Caki2 (cell line): ENCODE results near the gene CD82. TPM values are rescaled to one million over a fixed set of nuclear protein-coding genes. Genes with fewer than 3 reads are reported as not detected.

Source experiments
- DNase-seq: peaks from one replicate; pipeline ENCODE4 v3.0.0-alpha.2; 2015; ENCODE audit warnings: low read depth
- in situ Hi-C: cut with HindIII; loops from 2 replicates; pipeline ENCODE4 v1.10.0; 2016; ENCODE audit warnings: low sequenced_read_pairs, low pct_unique_long_range_greater_than_20kb, mixed read lengths
- total RNA-seq: library from RNA; depleted of rRNA; stranded (reverse); fragments of >200 nt; shearing (Covaris generic); gene quantifications from 2 replicates; pipeline ENCODE4 v1.2.3, GENCODE V29; 2014; ENCODE audit warnings: low replicate concordance; rRNA removed

Gene CD82
- 17.5 and 35.8 TPM in 2 replicates for total RNA-seq

GRCh38 chr11:44565211-44565952 is at the start of gene CD82:
TSS of gene CD82 (plus strand) at chr11:44565663. CDS start at chr11:44594663, 29,000 bp downstream.
- DNase-seq: peak; percentile 89
- in situ Hi-C loops: no loop called here

- in situ Hi-C loops: loop anchor here (25.0 kb wide), 1 partner anchor 405 kb away; no protein-coding TSS in a partner anchor
- no peak for DNase-seq
Measured at GRCh38 chr11:44516688-44517507, 48.6 kb upstream of the CD82 start.

GRCh38 chr11:44517541-44517940 is 47.9 kb upstream of the CD82 start:
- DNase-seq: no peak

GRCh38 chr11:44518968-44519550 is 46.4 kb upstream of the CD82 start:
- no peak for DNase-seq
- in situ Hi-C loops: loop anchor here (25.0 kb wide), 1 partner anchor 407 kb away; no protein-coding TSS in a partner anchor

More at GRCh38 chr11:44517541-44517940, 47.9 kb upstream of the CD82 start:
- in situ Hi-C loops: loop anchor here (25.0 kb wide), 1 partner anchor 405 kb away; no protein-coding TSS in a partner anchor

- DNase-seq: no peak
- in situ Hi-C loops: loop anchor here (25.0 kb wide), 1 partner anchor 408 kb away; no protein-coding TSS in a partner anchor
Measured at GRCh38 chr11:44519989-44520737, 45.3 kb upstream of the CD82 start.

- DNase-seq: no peak
- in situ Hi-C loops: loop anchor here (25.0 kb wide), 1 partner anchor 409 kb away; no protein-coding TSS in a partner anchor
Measured at GRCh38 chr11:44521148-44521547, 44.3 kb upstream of the CD82 start.

GRCh38 chr11:44522294-44522693 is 43.2 kb upstream of the CD82 start:
- no peak for DNase-seq
- in situ Hi-C loops: loop anchor here (25.0 kb wide), 1 partner anchor 410 kb away; no protein-coding TSS in a partner anchor

- no peak for DNase-seq
- in situ Hi-C loops: loop anchor here (25.0 kb wide), 1 partner anchor 412 kb away; no protein-coding TSS in a partner anchor
Measured at GRCh38 chr11:44524346-44524745, 41.1 kb upstream of the CD82 start.

- no peak for DNase-seq
Measured at GRCh38 chr11:44524751-44525201, 40.7 kb upstream of the CD82 start.

GRCh38 chr11:44525473-44526252 is 39.8 kb upstream of the CD82 start:
- in situ Hi-C loops: no loop called here
- no peak for DNase-seq

More at GRCh38 chr11:44524751-44525201, 40.7 kb upstream of the CD82 start:
- in situ Hi-C loops: loop anchor here (25.0 kb wide), 1 partner anchor 412 kb away; no protein-coding TSS in a partner anchor

GRCh38 chr11:44526438-44526837 is 39.0 kb upstream of the CD82 start:
- in situ Hi-C loops: no loop called here
- no peak for DNase-seq

GRCh38 chr11:44527476-44527875 is 38.0 kb upstream of the CD82 start:
- DNase-seq: no peak
- in situ Hi-C loops: no loop called here

GRCh38 chr11:44528103-44528502 is 37.4 kb upstream of the CD82 start:
- in situ Hi-C loops: no loop called here
- no peak for DNase-seq

GRCh38 chr11:44528581-44528980 is 36.9 kb upstream of the CD82 start:
- in situ Hi-C loops: no loop called here

GRCh38 chr11:44529895-44530412 is 35.5 kb upstream of the CD82 start:
- DNase-seq: no peak
- in situ Hi-C loops: no loop called here

More at GRCh38 chr11:44528581-44528980, 36.9 kb upstream of the CD82 start:
- DNase-seq: no peak

GRCh38 chr11:44530413-44531115 is 34.9 kb upstream of the CD82 start:
- in situ Hi-C loops: no loop called here
- DNase-seq: no peak
